HL-60 (cell line): Measurements from ENCODE around the gene SNX20.

Source experiments
- CTCF ChIP-seq: IDR thresholded peaks from one replicate; pipeline ENCODE4 v1.5.1; 2011; ENCODE audit warnings: low read length, control low read depth, inconsistent platforms; ENCODE audit not compliant: insufficient read depth
- GABPA ChIP-seq: IDR thresholded peaks from 2 replicates; pipeline ENCODE4 v1.6.1; 2012; ENCODE audit warnings: low read depth
- POLR2AphosphoS5 ChIP-seq: IDR thresholded peaks from 2 replicates; pipeline ENCODE4 v1.6.1; 2012; ENCODE audit warnings: low read depth
- SPI1 ChIP-seq: IDR thresholded peaks from 2 replicates; pipeline ENCODE4 v1.6.1; 2012; ENCODE audit warnings: low read depth, mild to moderate bottlenecking, borderline replicate concordance
- TF ChIP-seq, protein P1 (sequence below): IDR thresholded peaks from 2 replicates; pipeline ENCODE4 v1.6.1; 2012; ENCODE audit warnings: low read depth; ENCODE audit not compliant: insufficient replicate concordance

DNA sequence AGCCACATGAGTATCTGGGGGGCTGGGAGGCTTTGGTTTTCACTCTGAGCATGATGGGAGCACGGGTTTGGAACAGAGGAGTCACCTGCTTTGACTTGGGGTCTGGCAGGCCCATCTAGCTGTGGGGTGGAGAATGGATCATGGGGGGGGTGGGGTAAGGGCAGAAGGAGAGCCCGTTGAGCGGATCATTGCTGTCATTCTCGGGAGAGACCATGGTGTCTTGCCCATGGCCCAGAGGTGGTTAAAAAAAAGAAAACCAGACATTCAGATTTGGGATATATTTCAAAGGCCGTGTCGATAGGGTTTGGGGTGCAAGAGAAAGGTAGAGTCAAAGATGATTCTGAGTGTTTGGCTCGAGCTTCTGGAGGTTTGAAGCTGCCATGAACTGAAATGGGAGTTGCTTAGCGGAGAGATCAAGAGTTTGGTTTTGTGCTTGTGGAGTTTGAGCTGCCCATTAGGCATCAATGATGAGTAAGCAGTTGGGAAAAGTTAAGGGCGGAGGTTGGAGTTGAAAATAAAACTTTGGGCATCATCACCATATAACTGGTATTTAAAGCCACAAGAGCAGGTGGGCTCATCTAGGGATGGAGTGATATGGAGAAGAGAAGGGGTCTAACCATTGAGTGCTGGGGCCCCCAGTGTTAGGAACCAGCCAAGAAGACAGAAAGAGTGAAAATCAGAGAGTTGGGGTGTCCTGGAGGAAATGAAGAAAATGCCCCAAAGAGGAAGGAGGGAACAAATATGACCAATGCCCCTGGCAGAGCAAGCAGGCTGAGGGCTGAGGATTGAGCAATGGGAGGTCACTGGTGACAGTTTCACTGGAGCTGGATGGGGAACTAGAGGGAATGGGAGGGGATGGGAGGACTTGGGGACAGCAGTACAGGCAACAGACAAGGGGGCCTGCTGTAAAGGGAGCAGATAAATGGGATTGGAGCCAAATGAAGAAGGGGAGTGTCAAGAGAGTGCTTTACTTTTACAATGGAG is 14.2 kb upstream of the SNX20 start:
- TF ChIP-seq POLR2AphosphoS5: no peak; the same call in 1 of the 2 replicates
- no peak for TF ChIP-seq CTCF
- TF ChIP-seq, protein P1, sequence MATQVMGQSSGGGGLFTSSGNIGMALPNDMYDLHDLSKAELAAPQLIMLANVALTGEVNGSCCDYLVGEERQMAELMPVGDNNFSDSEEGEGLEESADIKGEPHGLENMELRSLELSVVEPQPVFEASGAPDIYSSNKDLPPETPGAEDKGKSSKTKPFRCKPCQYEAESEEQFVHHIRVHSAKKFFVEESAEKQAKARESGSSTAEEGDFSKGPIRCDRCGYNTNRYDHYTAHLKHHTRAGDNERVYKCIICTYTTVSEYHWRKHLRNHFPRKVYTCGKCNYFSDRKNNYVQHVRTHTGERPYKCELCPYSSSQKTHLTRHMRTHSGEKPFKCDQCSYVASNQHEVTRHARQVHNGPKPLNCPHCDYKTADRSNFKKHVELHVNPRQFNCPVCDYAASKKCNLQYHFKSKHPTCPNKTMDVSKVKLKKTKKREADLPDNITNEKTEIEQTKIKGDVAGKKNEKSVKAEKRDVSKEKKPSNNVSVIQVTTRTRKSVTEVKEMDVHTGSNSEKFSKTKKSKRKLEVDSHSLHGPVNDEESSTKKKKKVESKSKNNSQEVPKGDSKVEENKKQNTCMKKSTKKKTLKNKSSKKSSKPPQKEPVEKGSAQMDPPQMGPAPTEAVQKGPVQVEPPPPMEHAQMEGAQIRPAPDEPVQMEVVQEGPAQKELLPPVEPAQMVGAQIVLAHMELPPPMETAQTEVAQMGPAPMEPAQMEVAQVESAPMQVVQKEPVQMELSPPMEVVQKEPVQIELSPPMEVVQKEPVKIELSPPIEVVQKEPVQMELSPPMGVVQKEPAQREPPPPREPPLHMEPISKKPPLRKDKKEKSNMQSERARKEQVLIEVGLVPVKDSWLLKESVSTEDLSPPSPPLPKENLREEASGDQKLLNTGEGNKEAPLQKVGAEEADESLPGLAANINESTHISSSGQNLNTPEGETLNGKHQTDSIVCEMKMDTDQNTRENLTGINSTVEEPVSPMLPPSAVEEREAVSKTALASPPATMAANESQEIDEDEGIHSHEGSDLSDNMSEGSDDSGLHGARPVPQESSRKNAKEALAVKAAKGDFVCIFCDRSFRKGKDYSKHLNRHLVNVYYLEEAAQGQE: no peak
- TF ChIP-seq GABPA: no peak
- TF ChIP-seq SPI1: no peak
